Sigmoid colon (tissue), 4 donors: ENCODE data around the gene CPM.

Source experiments
- CTCF ChIP-seq, 4 experiments: fragments of 450-650 bp in 3 of 4; fragments of 200-600 bp in 1 of 4; IDR thresholded peaks; one replicate each; pipeline ENCODE4 v1.5.1; 2016 to 2019; ENCODE audit warnings: antibody characterized with exemption in 4 of 4, mild to moderate bottlenecking in 3 of 4, moderate library complexity in 2 of 4
- POLR2AphosphoS5 ChIP-seq, 4 donors: sonication (generic); formaldehyde crosslinking; IDR thresholded peaks; one replicate each; pipeline ENCODE4 v1.6.1; 2017; ENCODE audit warnings: antibody characterized with exemption in 4 of 4

GRCh38 chr12:68850390-68850789, 82.6 kb downstream of the CPM start:
- TF ChIP-seq POLR2AphosphoS5 (IDR thresholded peaks at IDR 0.05) (no peak), CTCF (IDR thresholded peaks at IDR 0.05) (no peak)
